Nephron progenitor cell (in vitro differentiated cells): ENCODE results near the gene GOLGA6D.
"Not testable (repeated sequence)": the region's sequence is repeated elsewhere in the genome, so short reads cannot be mapped to it uniquely, and the experiment has no call there.

Experiments
- DNase-seq: peaks from one replicate; pipeline ENCODE4 v3.0.0; 2021
- H3K27ac Mint-ChIP-seq: 2 replicates; pipeline ENCODE4 v1.8.0; 2021; ENCODE audit warnings: mild to moderate bottlenecking, moderate library complexity, mixed read lengths
- H3K27me3 Mint-ChIP-seq: 2 replicates; pipeline ENCODE4 v1.8.0; 2021; ENCODE audit warnings: mild to moderate bottlenecking, low read depth, mixed read lengths; ENCODE audit not compliant: poor library complexity
- H3K36me3 Mint-ChIP-seq: 2 replicates; pipeline ENCODE4 v1.8.0; 2021; ENCODE audit warnings: low read depth, mixed read lengths
- H3K4me1 Mint-ChIP-seq: 2 replicates; pipeline ENCODE4 v1.8.0; 2021; ENCODE audit warnings: mixed read lengths
- H3K4me3 Mint-ChIP-seq: 2 replicates; pipeline ENCODE4 v1.8.0; 2021; ENCODE audit warnings: mild to moderate bottlenecking, moderate library complexity, mixed read lengths
- H3K9me3 Mint-ChIP-seq: 2 replicates; pipeline ENCODE4 v1.8.0; 2021; ENCODE audit warnings: mild to moderate bottlenecking, moderate library complexity, mixed read lengths
- CTCF ChIP-seq: fragments of 200-600 bp; sonication (generic); IDR thresholded peaks from 2 replicates; pipeline ENCODE4 v1.5.0; 2021; ENCODE audit warnings: antibody characterized with exemption

Gene GOLGA6D

GRCh38 chr15:75306188-75306587 is 23.6 kb downstream of the GOLGA6D start:
- TF ChIP-seq CTCF = no peak
- H3K27me3 Mint-ChIP-seq = peaks cover 74% of the 10 kb centered on the region
- H3K4me3 Mint-ChIP-seq = no peak overlapping the region
- no peaks in the 10 kb centered on the region for H3K9me3 Mint-ChIP-seq
- H3K36me3 Mint-ChIP-seq = no peaks in the 10 kb centered on the region
- DNase-seq = no peak
- peaks cover 20% of the 10 kb centered on the region for H3K4me1 Mint-ChIP-seq
- no peak overlapping the region for H3K27ac Mint-ChIP-seq

GRCh38 chr15:75307778-75308390 is 25.2 kb downstream of the GOLGA6D start:
- Mint-ChIP-seq H3K27me3 (peaks cover 79% of the 10 kb centered on the region), H3K27ac (no peak overlapping the region), H3K36me3 (no peaks in the 10 kb centered on the region), H3K4me3 (no peak overlapping the region), H3K4me1 (peaks cover 20% of the 10 kb centered on the region), H3K9me3 (no peaks in the 10 kb centered on the region)
- DNase-seq = peak; percentile 63
- TF ChIP-seq CTCF = peak; percentile 48

- Mint-ChIP-seq H3K36me3 (no peaks in the 10 kb centered on the region), H3K4me3 (no peak overlapping the region), H3K4me1 (peaks cover 20% of the 10 kb centered on the region), H3K9me3 (no peaks in the 10 kb centered on the region), H3K27ac (no peak overlapping the region), H3K27me3 (peaks cover 68% of the 10 kb centered on the region)
- DNase-seq = no peak
- no peak for TF ChIP-seq CTCF
These were observed 27.1 kb downstream of the GOLGA6D start for GRCh38 chr15:75309711-75310110.

- DNase-seq, H3K9me3 Mint-ChIP-seq, H3K36me3 Mint-ChIP-seq, H3K4me3 Mint-ChIP-seq, H3K27ac Mint-ChIP-seq: not testable (repeated sequence)
- peaks cover 46% of the 10 kb centered on the region for H3K27me3 Mint-ChIP-seq
- H3K4me1 Mint-ChIP-seq = peaks cover 20% of the 10 kb centered on the region
These were observed 29.9 kb downstream of the GOLGA6D start for GRCh38 chr15:75312548-75312947.

- Mint-ChIP-seq H3K4me3 (no peak overlapping the region), H3K9me3 (no peaks in the 10 kb centered on the region), H3K27ac (no peak overlapping the region), H3K27me3 (peaks cover 39% of the 10 kb centered on the region), H3K36me3 (no peaks in the 10 kb centered on the region), H3K4me1 (peaks cover 17% of the 10 kb centered on the region)
- no peak for DNase-seq
- TF ChIP-seq CTCF = no peak
These were observed 30.6 kb downstream of the GOLGA6D start for GRCh38 chr15:75313116-75313845.

GRCh38 chr15:75314552-75315290 is 32.1 kb downstream of the GOLGA6D start:
- Mint-ChIP-seq H3K27ac (no peak overlapping the region), H3K4me3 (no peak overlapping the region), H3K27me3 (peaks cover 27% of the 10 kb centered on the region), H3K9me3 (no peaks in the 10 kb centered on the region), H3K4me1 (peaks cover 2% of the 10 kb centered on the region), H3K36me3 (no peaks in the 10 kb centered on the region)
- no peak for DNase-seq
- no peak for TF ChIP-seq CTCF

- H3K36me3 Mint-ChIP-seq, H3K4me3 Mint-ChIP-seq, H3K9me3 Mint-ChIP-seq, H3K27ac Mint-ChIP-seq, DNase-seq, H3K4me1 Mint-ChIP-seq: not testable (repeated sequence)
- H3K27me3 Mint-ChIP-seq = peaks cover 29% of the 10 kb centered on the region
These were observed 36.7 kb downstream of the GOLGA6D start for GRCh38 chr15:75319231-75319897.
